ENCODE measurements around the gene ARHGAP6. TPM values are rescaled to one million over a fixed set of nuclear protein-coding genes. Genes with fewer than 3 reads are reported as not detected.

ARHGAP6 gene
- total RNA-seq, 1 experiment from 2014 or later = 0.10 TPM

DNA sequence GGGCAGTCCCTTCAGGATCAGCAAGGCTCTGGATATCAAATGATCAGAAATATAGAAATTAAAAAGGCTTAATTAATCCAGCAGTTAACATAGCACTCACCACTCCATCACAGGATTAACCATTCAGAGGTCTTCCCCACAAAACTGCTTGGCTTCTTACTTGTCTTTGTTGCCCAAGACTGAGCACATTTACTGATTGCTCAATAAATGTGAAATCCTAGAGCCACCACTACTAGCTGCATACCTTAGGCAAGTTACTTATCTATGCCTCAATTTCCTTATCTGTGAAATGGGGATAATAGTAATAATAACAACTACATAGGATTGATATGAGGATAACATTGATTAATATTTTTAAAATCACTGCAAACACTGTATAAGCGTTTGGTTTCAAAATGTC is 124.2 kb downstream of the ARHGAP6 start (continued):
- TF ChIP-seq EZH2phosphoT487 (IDR thresholded peaks at IDR 0.05; ENCODE audit: borderline replicate concordance) (no peak), SIN3A (IDR thresholded peaks at IDR 0.05; ENCODE audit: low read depth) (no peak), POLR2AphosphoS5 (IDR thresholded peaks at IDR 0.05; ENCODE audit: low read depth, low read length) (no peak), EGR1 (IDR thresholded peaks at IDR 0.05; ENCODE audit: low read depth) (no peak), TCF7L2 (IDR thresholded peaks at IDR 0.05; ENCODE audit: borderline replicate concordance, extremely low read depth, insufficient read depth, insufficient read length) (no peak), RAD21 (IDR thresholded peaks at IDR 0.05; ENCODE audit: low read depth) (no peak), ELF1 (IDR thresholded peaks at IDR 0.05; ENCODE audit: borderline replicate concordance, low read depth) (no peak), SRF (IDR thresholded peaks at IDR 0.05; ENCODE audit: low read depth) (no peak), CEBPB (IDR thresholded peaks at IDR 0.05; ENCODE audit: low read depth) (no peak)
- TF ChIP-seq, protein P1, sequence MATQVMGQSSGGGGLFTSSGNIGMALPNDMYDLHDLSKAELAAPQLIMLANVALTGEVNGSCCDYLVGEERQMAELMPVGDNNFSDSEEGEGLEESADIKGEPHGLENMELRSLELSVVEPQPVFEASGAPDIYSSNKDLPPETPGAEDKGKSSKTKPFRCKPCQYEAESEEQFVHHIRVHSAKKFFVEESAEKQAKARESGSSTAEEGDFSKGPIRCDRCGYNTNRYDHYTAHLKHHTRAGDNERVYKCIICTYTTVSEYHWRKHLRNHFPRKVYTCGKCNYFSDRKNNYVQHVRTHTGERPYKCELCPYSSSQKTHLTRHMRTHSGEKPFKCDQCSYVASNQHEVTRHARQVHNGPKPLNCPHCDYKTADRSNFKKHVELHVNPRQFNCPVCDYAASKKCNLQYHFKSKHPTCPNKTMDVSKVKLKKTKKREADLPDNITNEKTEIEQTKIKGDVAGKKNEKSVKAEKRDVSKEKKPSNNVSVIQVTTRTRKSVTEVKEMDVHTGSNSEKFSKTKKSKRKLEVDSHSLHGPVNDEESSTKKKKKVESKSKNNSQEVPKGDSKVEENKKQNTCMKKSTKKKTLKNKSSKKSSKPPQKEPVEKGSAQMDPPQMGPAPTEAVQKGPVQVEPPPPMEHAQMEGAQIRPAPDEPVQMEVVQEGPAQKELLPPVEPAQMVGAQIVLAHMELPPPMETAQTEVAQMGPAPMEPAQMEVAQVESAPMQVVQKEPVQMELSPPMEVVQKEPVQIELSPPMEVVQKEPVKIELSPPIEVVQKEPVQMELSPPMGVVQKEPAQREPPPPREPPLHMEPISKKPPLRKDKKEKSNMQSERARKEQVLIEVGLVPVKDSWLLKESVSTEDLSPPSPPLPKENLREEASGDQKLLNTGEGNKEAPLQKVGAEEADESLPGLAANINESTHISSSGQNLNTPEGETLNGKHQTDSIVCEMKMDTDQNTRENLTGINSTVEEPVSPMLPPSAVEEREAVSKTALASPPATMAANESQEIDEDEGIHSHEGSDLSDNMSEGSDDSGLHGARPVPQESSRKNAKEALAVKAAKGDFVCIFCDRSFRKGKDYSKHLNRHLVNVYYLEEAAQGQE (IDR thresholded peaks at IDR 0.05; ENCODE audit: low read depth) = no peak
- TF ChIP-seq, protein P2, sequence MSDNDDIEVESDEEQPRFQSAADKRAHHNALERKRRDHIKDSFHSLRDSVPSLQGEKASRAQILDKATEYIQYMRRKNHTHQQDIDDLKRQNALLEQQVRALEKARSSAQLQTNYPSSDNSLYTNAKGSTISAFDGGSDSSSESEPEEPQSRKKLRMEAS (IDR thresholded peaks at IDR 0.05) = no peak
- TF ChIP-seq, protein P3, sequence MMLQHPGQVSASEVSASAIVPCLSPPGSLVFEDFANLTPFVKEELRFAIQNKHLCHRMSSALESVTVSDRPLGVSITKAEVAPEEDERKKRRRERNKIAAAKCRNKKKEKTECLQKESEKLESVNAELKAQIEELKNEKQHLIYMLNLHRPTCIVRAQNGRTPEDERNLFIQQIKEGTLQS (IDR thresholded peaks at IDR 0.05) = no peak

All from HCT116 (cell line).